HCT116 (cell line): ENCODE data around the gene IL37. TPM values are rescaled to one million over a fixed set of nuclear protein-coding genes. Genes with fewer than 3 reads are reported as not detected.

ENCODE experiments used
- ATAC-seq: fragments of 200-7000 bp; cut with Tn5 transposase; 2 replicates; pipeline ENCODE4 v1.9.1; 2020; ENCODE audit warnings: mild to moderate bottlenecking, moderate library complexity
- BruUV-seq: library from RNA; stranded (reverse); fragments of 400-500 nt; replicated peaks from 2 replicates; lab custom pipeline; 2021; lab: Mats Ljungman, UMichigan
- CTCF ChIA-PET: fragments of 300-600 bp; sonication (Branson Sonifier 250); formaldehyde crosslinking; loops from one replicate; lab custom pipeline; 2021; ENCODE audit warnings: antibody characterized with exemption; lab: Charles Lee
- POLR2A ChIA-PET: fragments of 300-600, 350-600 bp; sonication (Branson Sonifier 250); formaldehyde crosslinking; loops from one replicate; lab custom pipeline; 2021; ENCODE audit warnings: antibody characterized with exemption; lab: Charles Lee
- RAD21 ChIA-PET, 2 experiments: fragments of 300-600 bp; sonication (Branson Sonifier 250); formaldehyde crosslinking; loops; one replicate each; lab custom pipeline; 2023; ENCODE audit warnings: low total read pairs in 2 of 2; ENCODE audit not compliant: uncharacterized antibody in 2 of 2, unreplicated experiment in 2 of 2, low non-redundant PET in 1 of 2; lab: Charles Lee
- DNase-seq: peaks from one replicate; pipeline ENCODE4 v3.0.0-alpha.2; 2010; ENCODE audit warnings: low read depth, low spot score
- H2AFZ ChIP-seq: fragments of 200-600 bp; shearing (Covaris generic), sonication (generic); 2 replicates; pipeline ENCODE4 v1.6.1; 2017; ENCODE audit warnings: low read depth, mixed run types, mixed read lengths, antibody characterized with exemption, low read length; ENCODE audit not compliant: poor library complexity, severe bottlenecking
- H3K27ac ChIP-seq: 2 replicates; pipeline ENCODE4 v1.5.1; 2012; ENCODE audit warnings: low read depth, low read length
- H3K27me3 ChIP-seq: fragments of 200-600 bp; sonication (generic); 2 replicates; pipeline ENCODE4 v1.6.1; 2016; ENCODE audit warnings: mixed run types, low read length, mixed read lengths; ENCODE audit not compliant: insufficient read depth
- H3K36me3 ChIP-seq, 2 experiments: fragments of 200-500 bp in 1 of 2; fragments of 200-600 bp in 1 of 2; sonication (Bioruptor generic) in 1 of 2; sonication (generic) in 1 of 2; 2 replicates each; pipeline versions ENCODE4 v1.5.1 to v1.6.1; 2014 to 2016; ENCODE audit warnings: low read length in 2 of 2, inconsistent platforms in 1 of 2, mixed read lengths in 1 of 2, mixed run types in 1 of 2; ENCODE audit not compliant: insufficient read depth in 2 of 2, control insufficient read depth in 1 of 2
- H3K4me1 ChIP-seq, 2 experiments: fragments of 200-600 bp in 1 of 2; sonication (generic) in 1 of 2; 2 replicates each; pipeline versions ENCODE4 v1.5.1 to v1.6.1; 2012 to 2017; ENCODE audit warnings: low read length in 2 of 2, inconsistent platforms in 1 of 2, mild to moderate bottlenecking in 1 of 2, mixed read lengths in 1 of 2, mixed run types in 1 of 2, moderate library complexity in 1 of 2; ENCODE audit not compliant: insufficient read depth in 2 of 2, control insufficient read depth in 1 of 2
- H3K4me2 ChIP-seq: fragments of 200-600 bp; sonication (generic); 2 replicates; pipeline ENCODE4 v1.6.1; 2017; ENCODE audit warnings: mixed run types, low read length, mixed read lengths
- H3K4me3 ChIP-seq, 2 experiments: fragments of 200-600 bp in 1 of 2; sonication (generic) in 1 of 2; replicated peaks in 1 of 2; 2 replicates each; pipeline ENCODE4 v1.5.1; 2011 to 2016; ENCODE audit warnings: low read length in 2 of 2, control low read depth in 1 of 2, low read depth in 1 of 2, mild to moderate bottlenecking in 1 of 2, mixed read lengths in 1 of 2, mixed run types in 1 of 2
- H3K79me2 ChIP-seq: fragments of 200-600 bp; sonication (generic); 2 replicates; pipeline ENCODE4 v1.6.1; 2017; ENCODE audit warnings: mild to moderate bottlenecking, mixed run types, low read length, moderate library complexity, mixed read lengths; ENCODE audit not compliant: insufficient read depth
- H3K9ac ChIP-seq: fragments of 200-600 bp; sonication (generic); 2 replicates; pipeline ENCODE4 v1.6.1; 2016; ENCODE audit warnings: low read length, mixed read lengths
- H3K9me2 ChIP-seq: fragments of 200-600 bp; sonication (generic), shearing (Covaris generic); 2 replicates; pipeline ENCODE4 v1.6.1; 2017; ENCODE audit warnings: mixed run types, mild to moderate bottlenecking, moderate library complexity; ENCODE audit not compliant: insufficient read depth
- H3K9me3 ChIP-seq, 2 experiments: fragments of 200-500 bp in 1 of 2; fragments of 200-600 bp in 1 of 2; sonication (Bioruptor generic) in 1 of 2; sonication (generic) in 1 of 2; 2 replicates each; pipeline ENCODE4 v1.6.1; 2014 to 2017; ENCODE audit warnings: low read length in 2 of 2, mixed read lengths in 2 of 2, inconsistent platforms in 1 of 2, low read depth in 1 of 2, mild to moderate bottlenecking in 1 of 2, mixed run types in 1 of 2, moderate library complexity in 1 of 2; ENCODE audit not compliant: control insufficient read depth in 1 of 2, insufficient read depth in 1 of 2
- H4K20me1 ChIP-seq: fragments of 200-600 bp; sonication (generic), shearing (Covaris generic); 2 replicates; pipeline ENCODE4 v1.6.1; 2017; ENCODE audit warnings: mixed run types, mild to moderate bottlenecking, moderate library complexity; ENCODE audit not compliant: insufficient read depth
- CBX3 ChIP-seq: IDR thresholded peaks from 2 replicates; pipeline ENCODE4 v1.6.1; 2012; ENCODE audit warnings: low read depth
- EGR1 ChIP-seq: IDR thresholded peaks from 2 replicates; pipeline ENCODE4 v1.6.1; 2012; ENCODE audit warnings: low read depth
- EZH2phosphoT487 ChIP-seq: fragments of 200-600 bp; IDR thresholded peaks from 2 replicates; pipeline ENCODE4 v1.6.1; 2018; ENCODE audit warnings: antibody characterized with exemption, borderline replicate concordance
- JUND ChIP-seq: IDR thresholded peaks from 2 replicates; pipeline ENCODE4 v1.6.1; 2012
- POLR2A ChIP-seq: IDR thresholded peaks from 2 replicates; pipeline ENCODE4 v1.7.0; 2011; ENCODE audit warnings: borderline replicate concordance; ENCODE audit not compliant: insufficient read depth, insufficient read length; ENCODE audit errors: extremely low read depth
- RAD21 ChIP-seq: IDR thresholded peaks from 2 replicates; pipeline ENCODE4 v1.6.1; 2012; ENCODE audit warnings: low read depth, mild to moderate bottlenecking
- SP1 ChIP-seq: IDR thresholded peaks from 2 replicates; pipeline ENCODE4 v1.6.1; 2012; ENCODE audit warnings: low read depth
- TCF7L2 ChIP-seq: IDR thresholded peaks from 2 replicates; pipeline ENCODE4 v1.7.0; 2011; ENCODE audit warnings: borderline replicate concordance, inconsistent platforms; ENCODE audit not compliant: insufficient read depth, insufficient read length; ENCODE audit errors: extremely low read depth
- ZNF274 ChIP-seq: fragments of 200-500 bp; sonication (Bioruptor generic); IDR thresholded peaks from 2 replicates; pipeline ENCODE4 v1.6.1; 2014; ENCODE audit warnings: mild to moderate bottlenecking, low read depth, low read length, inconsistent platforms
- intact Hi-C: fragments of 100-400 bp; cut with micrococcal nuclease; formaldehyde crosslinking; loops from 2 replicates; pipeline ENCODE4 v1.10.0; 2022
- total RNA-seq: library from RNA; stranded (reverse); gene quantifications from one replicate; pipeline ENCODE4 v1.2.1, GENCODE V29; 2021; ENCODE audit not compliant: unreplicated experiment
- TF ChIP-seq, protein P1 (sequence below): IDR thresholded peaks from 2 replicates; pipeline ENCODE4 v1.6.1; 2012

IL37 gene
- total RNA-seq, 1 experiment from 2014 or later: not detected

DNA sequence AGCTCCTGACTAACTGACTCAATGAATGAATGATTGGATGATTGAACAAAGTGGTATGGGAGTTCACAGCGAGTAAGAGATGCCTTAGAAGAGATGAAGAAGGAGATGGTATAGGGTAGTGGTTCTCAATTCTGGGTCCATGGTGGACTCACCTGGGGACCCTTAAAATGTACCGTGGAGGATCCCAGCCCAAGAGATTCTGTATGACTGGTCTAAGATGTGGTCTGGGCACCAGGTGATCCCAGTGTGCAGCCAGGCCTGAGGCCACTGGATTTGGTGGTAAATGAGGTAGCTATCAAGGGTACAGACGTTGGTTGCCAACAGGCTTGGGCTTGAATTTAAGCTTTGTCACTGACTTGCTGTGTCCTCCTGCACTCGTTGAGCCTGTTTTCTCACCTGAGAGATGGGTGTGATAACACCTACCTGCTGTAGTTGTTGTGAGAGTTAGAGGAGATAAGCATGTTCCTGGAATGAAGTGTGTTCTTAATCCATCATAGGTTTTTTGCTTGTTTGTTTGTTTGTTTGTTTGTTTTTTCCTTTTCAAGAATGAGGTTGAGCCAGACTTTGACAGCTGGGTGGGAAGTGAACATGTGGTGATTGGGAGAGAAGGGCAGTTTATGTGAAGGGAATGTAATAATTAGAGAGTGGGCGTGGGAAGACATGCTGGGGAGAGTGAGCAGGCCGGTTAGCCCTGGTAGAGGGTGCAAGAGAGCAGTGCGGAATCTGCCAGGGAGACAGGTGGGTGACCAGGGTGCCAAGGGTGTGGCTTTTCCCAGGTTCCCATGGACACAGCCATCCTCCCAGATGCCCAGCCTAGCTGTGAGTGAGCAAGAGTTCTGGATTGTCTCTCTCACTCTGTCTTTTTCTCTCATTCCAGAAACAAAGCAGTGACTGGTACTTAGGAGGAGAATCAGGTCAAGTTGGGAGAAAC is 43.0 kb upstream of the IL37 start:
- no peaks in the 10 kb centered on the region for H3K79me2 ChIP-seq
- H3K9ac ChIP-seq: no peak overlapping the region
- DNase-seq: no peak
- BruUV-seq: no TSS peak
- no peaks in the 10 kb centered on the region for H3K36me3 ChIP-seq
- no peak overlapping the region for H3K4me3 ChIP-seq
- no peaks in the 10 kb centered on the region for H3K9me2 ChIP-seq
- intact Hi-C loops: no loop called here
- CTCF ChIA-PET: no interaction called here
- no peak overlapping the region for H2AFZ ChIP-seq
- H3K4me1 ChIP-seq: peaks cover 28 to 37% of the 10 kb centered on the region in 2 experiments
- H3K27me3 ChIP-seq: no peaks in the 10 kb centered on the region; the same call in 1 of the 2 replicates
- H4K20me1 ChIP-seq: no peaks in the 10 kb centered on the region
- RAD21 ChIA-PET: interaction anchor here in 1 of 2 experiments (0.6 kb wide), 1 partner anchor 131 kb away, joined by 3 read pairs; no protein-coding TSS in a partner anchor
- H3K9me3 ChIP-seq: no peaks in the 10 kb centered on the region
- no peak overlapping the region for H3K27ac ChIP-seq
- POLR2A ChIA-PET: no interaction called here
- no peak for TF ChIP-seq SP1
- TF ChIP-seq JUND: no peak
- no peak for TF ChIP-seq EZH2phosphoT487
- no peak for TF ChIP-seq ZNF274
- TF ChIP-seq TCF7L2: no peak
- no peak for TF ChIP-seq POLR2A
- TF ChIP-seq EGR1: no peak
- no peak for TF ChIP-seq CBX3
- TF ChIP-seq RAD21: no peak
- TF ChIP-seq, protein P1, sequence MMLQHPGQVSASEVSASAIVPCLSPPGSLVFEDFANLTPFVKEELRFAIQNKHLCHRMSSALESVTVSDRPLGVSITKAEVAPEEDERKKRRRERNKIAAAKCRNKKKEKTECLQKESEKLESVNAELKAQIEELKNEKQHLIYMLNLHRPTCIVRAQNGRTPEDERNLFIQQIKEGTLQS: no peak
- no peak overlapping the region; the same call in 1 of the 2 replicates for H3K4me2 ChIP-seq
- no peak for ATAC-seq
